ENCODE measurements around the gene DIS3L2.

- TF ChIP-seq POLR2A (IDR thresholded peaks at IDR 0.05; ENCODE audit: low read length) (no peak), GATA1 (IDR thresholded peaks at IDR 0.05; ENCODE audit: low read depth, low read length) (no peak)
These were observed 56.7 kb downstream of the DIS3L2 start for GRCh38 chr2:232018181-232018580.

All from erythroblast (primary cell).